ENCODE results near the gene CD300E.

The CD300E gene

GRCh38 chr17:74654742-74655141 is 31.2 kb upstream of the CD300E start:
- no peak for TF ChIP-seq CTCF (conservative IDR thresholded peaks at IDR 0.05; ENCODE audit: low read depth, low read length)

GRCh38 chr17:74652020-74652419 is 28.5 kb upstream of the CD300E start:
- TF ChIP-seq CTCF (conservative IDR thresholded peaks at IDR 0.05; ENCODE audit: low read depth, low read length) = no peak
- no peak overlapping the region for H3K4me3 ChIP-seq (ENCODE audit: low read length)
- no peak for DNase-seq (ENCODE audit: low read depth)

More at GRCh38 chr17:74654742-74655141, 31.2 kb upstream of the CD300E start:
- no peak for DNase-seq (ENCODE audit: low read depth)
- H3K4me3 ChIP-seq (ENCODE audit: low read length) = no peak overlapping the region

GRCh38 chr17:74649909-74650308 is 26.4 kb upstream of the CD300E start:
- no peak overlapping the region for H3K4me3 ChIP-seq (ENCODE audit: low read length)
- no peak for TF ChIP-seq CTCF (conservative IDR thresholded peaks at IDR 0.05; ENCODE audit: low read depth, low read length)
- no peak for DNase-seq (ENCODE audit: low read depth)

GRCh38 chr17:74647871-74648672 is 24.5 kb upstream of the CD300E start:
- no peak for TF ChIP-seq CTCF (conservative IDR thresholded peaks at IDR 0.05; ENCODE audit: low read depth, low read length)
- DNase-seq (ENCODE audit: low read depth) = no peak
- H3K4me3 ChIP-seq (ENCODE audit: low read length) = no peak overlapping the region

GRCh38 chr17:74646231-74646630 is 22.7 kb upstream of the CD300E start:
- DNase-seq (ENCODE audit: low read depth) = no peak
- H3K4me3 ChIP-seq (ENCODE audit: low read length) = no peak overlapping the region
- peak; percentile 50 for TF ChIP-seq CTCF (conservative IDR thresholded peaks at IDR 0.05; ENCODE audit: low read depth, low read length)

GRCh38 chr17:74645010-74645409 is 21.5 kb upstream of the CD300E start:
- DNase-seq (ENCODE audit: low read depth) = no peak
- TF ChIP-seq CTCF (conservative IDR thresholded peaks at IDR 0.05; ENCODE audit: low read depth, low read length) = no peak
- H3K4me3 ChIP-seq (ENCODE audit: low read length) = no peak overlapping the region

GRCh38 chr17:74644419-74644818 is 20.9 kb upstream of the CD300E start:
- TF ChIP-seq CTCF (conservative IDR thresholded peaks at IDR 0.05; ENCODE audit: low read depth, low read length) = no peak
- no peak overlapping the region for H3K4me3 ChIP-seq (ENCODE audit: low read length)
- no peak for DNase-seq (ENCODE audit: low read depth)
